Nephron (organoid): Measurements from ENCODE around the gene SMAP1.

Experiments
- H3K27ac Mint-ChIP-seq, 3 experiments: 2 replicates each; pipeline ENCODE4 v1.8.0; 2020; ENCODE audit warnings: mixed read lengths in 3 of 3, mild to moderate bottlenecking in 2 of 3, moderate library complexity in 1 of 3
- H3K27me3 Mint-ChIP-seq: 2 replicates; pipeline ENCODE4 v1.8.0; 2021; ENCODE audit warnings: low read depth, mild to moderate bottlenecking, moderate library complexity, mixed read lengths
- H3K36me3 Mint-ChIP-seq: 2 replicates; pipeline ENCODE4 v1.8.0; 2020; ENCODE audit warnings: low read depth, mixed read lengths
- H3K4me1 Mint-ChIP-seq: 2 replicates; pipeline ENCODE4 v1.8.0; 2020; ENCODE audit warnings: mixed read lengths
- H3K4me3 Mint-ChIP-seq, 3 experiments: 2 replicates each; pipeline ENCODE4 v1.8.0; 2020; ENCODE audit warnings: mild to moderate bottlenecking in 3 of 3, mixed read lengths in 3 of 3, moderate library complexity in 2 of 3
- H3K9me3 Mint-ChIP-seq: 2 replicates; pipeline ENCODE4 v1.8.0; 2020; ENCODE audit warnings: mixed read lengths
- CTCF ChIP-seq, 3 experiments: fragments of 200-600 bp; sonication (generic); IDR thresholded peaks; one replicate each; pipeline ENCODE4 v1.5.0; 2021; ENCODE audit warnings: antibody characterized with exemption in 3 of 3; ENCODE audit not compliant: unreplicated experiment in 3 of 3

The SMAP1 gene

GRCh38 chr6:70889270-70889669, 221.6 kb downstream of the SMAP1 start:
- Mint-ChIP-seq H3K27me3 (peaks cover 7% of the 10 kb centered on the region), H3K36me3 (no peaks in the 10 kb centered on the region), H3K4me3 (no peak overlapping the region), H3K27ac (no peak overlapping the region), H3K4me1 (peaks cover 25% of the 10 kb centered on the region), H3K9me3 (no peaks in the 10 kb centered on the region)
- no peak for TF ChIP-seq CTCF (IDR thresholded peaks at IDR 0.05; ENCODE audit: unreplicated experiment in 3 of 3)

GRCh38 chr6:70894001-70894400, 226.3 kb downstream of the SMAP1 start:
- Mint-ChIP-seq H3K4me3 (peak overlapping the region in 1 of 3 experiments; percentile 28), H3K27ac (no peak overlapping the region), H3K36me3 (no peaks in the 10 kb centered on the region), H3K27me3 (peaks cover 3% of the 10 kb centered on the region), H3K9me3 (no peaks in the 10 kb centered on the region), H3K4me1 (peaks cover 10% of the 10 kb centered on the region)
- TF ChIP-seq CTCF (IDR thresholded peaks at IDR 0.05; ENCODE audit: unreplicated experiment in 3 of 3), result no peak

- Mint-ChIP-seq H3K36me3 (no peaks in the 10 kb centered on the region), H3K4me3 (no peak overlapping the region), H3K9me3 (no peaks in the 10 kb centered on the region)
Observed at GRCh38 chr6:70900047-70900446, 232.4 kb downstream of the SMAP1 start.

GRCh38 chr6:70901324-70901723, 233.6 kb downstream of the SMAP1 start:
- peak; percentile 14 to 17 (median 17) for TF ChIP-seq CTCF (IDR thresholded peaks at IDR 0.05; ENCODE audit: unreplicated experiment in 3 of 3)
- no peak overlapping the region for H3K27ac Mint-ChIP-seq
- H3K36me3 Mint-ChIP-seq, result no peaks in the 10 kb centered on the region
- H3K9me3 Mint-ChIP-seq, result no peaks in the 10 kb centered on the region
- H3K4me3 Mint-ChIP-seq, result no peak overlapping the region
- no peaks in the 10 kb centered on the region for H3K27me3 Mint-ChIP-seq
- no peaks in the 10 kb centered on the region for H3K4me1 Mint-ChIP-seq

More at GRCh38 chr6:70900047-70900446, 232.4 kb downstream of the SMAP1 start:
- Mint-ChIP-seq H3K27me3 (no peaks in the 10 kb centered on the region), H3K4me1 (no peaks in the 10 kb centered on the region), H3K27ac (no peak overlapping the region)
- no peak for TF ChIP-seq CTCF (IDR thresholded peaks at IDR 0.05; ENCODE audit: unreplicated experiment in 3 of 3)

- no peaks in the 10 kb centered on the region for H3K9me3 Mint-ChIP-seq
- TF ChIP-seq CTCF (IDR thresholded peaks at IDR 0.05; ENCODE audit: unreplicated experiment in 3 of 3), result no peak
- H3K27ac Mint-ChIP-seq, result no peak overlapping the region
- no peaks in the 10 kb centered on the region for H3K27me3 Mint-ChIP-seq
- no peaks in the 10 kb centered on the region for H3K4me1 Mint-ChIP-seq
- no peaks in the 10 kb centered on the region for H3K36me3 Mint-ChIP-seq
- no peak overlapping the region for H3K4me3 Mint-ChIP-seq
Observed at GRCh38 chr6:70903665-70904452, 236.2 kb downstream of the SMAP1 start.

- H3K27me3 Mint-ChIP-seq, result no peaks in the 10 kb centered on the region
- TF ChIP-seq CTCF (IDR thresholded peaks at IDR 0.05; ENCODE audit: unreplicated experiment in 3 of 3), result no peak
- H3K9me3 Mint-ChIP-seq, result no peaks in the 10 kb centered on the region
- no peaks in the 10 kb centered on the region for H3K36me3 Mint-ChIP-seq
- H3K4me3 Mint-ChIP-seq, result no peak overlapping the region
- H3K27ac Mint-ChIP-seq, result no peak overlapping the region
- no peaks in the 10 kb centered on the region for H3K4me1 Mint-ChIP-seq
Observed at GRCh38 chr6:70905742-70906141, 238.1 kb downstream of the SMAP1 start.
